Measurements from ENCODE around the gene PHPT1. TPM values are rescaled to one million over a fixed set of nuclear protein-coding genes. Genes with fewer than 3 reads are reported as not detected.

Gene PHPT1
- total RNA-seq, 2 donors from 2014 or later = 140 to 154 TPM

GRCh38 chr9:136896027-136896426, 46.8 kb downstream of the PHPT1 start:
- H3K36me3 ChIP-seq = peaks cover 28% of the 10 kb centered on the region
- H3K27ac ChIP-seq = no peak overlapping the region
- H3K4me3 ChIP-seq = no peak overlapping the region
- no peak for DNase-seq (ENCODE audit: low spot score)
- no peak for TF ChIP-seq CTCF (IDR thresholded peaks at IDR 0.05)
- H3K4me1 ChIP-seq = peaks cover 0 to 3% of the 10 kb centered on the region in 2 donors
- no peaks in the 10 kb centered on the region for H3K9me3 ChIP-seq
- H3K27me3 ChIP-seq = no peaks in the 10 kb centered on the region

GRCh38 chr9:136898483-136899100, 49.4 kb downstream of the PHPT1 start:
- TF ChIP-seq CTCF (IDR thresholded peaks at IDR 0.05) = no peak
- no peak overlapping the region for H3K4me3 ChIP-seq
- no peaks in the 10 kb centered on the region for H3K9me3 ChIP-seq
- peaks cover 26% of the 10 kb centered on the region for H3K36me3 ChIP-seq
- H3K4me1 ChIP-seq = peaks cover 0 to 27% of the 10 kb centered on the region in 2 donors
- H3K27me3 ChIP-seq = no peaks in the 10 kb centered on the region
- H3K27ac ChIP-seq = no peak overlapping the region
- DNase-seq (ENCODE audit: low spot score) = no peak

GRCh38 chr9:136899196-136899595, 50.0 kb downstream of the PHPT1 start:
- Histone ChIP-seq H3K4me3 (no peak overlapping the region), H3K27ac (no peak overlapping the region), H3K4me1 (peaks cover 0 to 27% of the 10 kb centered on the region in 2 donors), H3K36me3 (peaks cover 26% of the 10 kb centered on the region), H3K27me3 (no peaks in the 10 kb centered on the region), H3K9me3 (no peaks in the 10 kb centered on the region)
- no peak for TF ChIP-seq CTCF (IDR thresholded peaks at IDR 0.05)
- DNase-seq (ENCODE audit: low spot score) = no peak

DNA sequence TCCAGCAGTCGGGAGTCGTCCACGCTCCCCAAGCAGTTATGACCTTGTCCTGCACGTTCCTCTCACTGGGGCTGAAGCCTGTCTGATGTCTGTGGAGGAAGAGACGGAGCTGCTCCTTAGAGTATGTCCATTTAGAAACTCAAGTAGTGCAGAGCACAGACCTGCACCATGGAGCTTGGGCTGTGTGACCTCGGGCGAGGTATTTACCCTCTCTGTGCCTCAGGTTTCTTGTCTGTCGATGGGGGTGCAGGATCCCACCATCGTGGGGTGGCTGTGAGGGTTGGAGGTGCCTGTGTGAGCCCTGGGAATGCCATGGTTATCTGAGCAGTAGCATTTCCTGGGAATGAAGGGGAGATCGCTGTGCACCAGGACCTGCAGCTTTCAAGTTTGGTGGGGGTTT, 51.3 kb downstream of the PHPT1 start:
- Histone ChIP-seq H3K27ac (peak overlapping the region; percentile 76 to 81), H3K27me3 (no peaks in the 10 kb centered on the region)

More for the DNA sequence above, 51.3 kb downstream of the PHPT1 start:
- DNase-seq (ENCODE audit: low spot score) = no peak
- H3K36me3 ChIP-seq = peaks cover 26% of the 10 kb centered on the region
- peaks cover 0 to 27% of the 10 kb centered on the region in 2 donors for H3K4me1 ChIP-seq
- no peak overlapping the region for H3K4me3 ChIP-seq
- TF ChIP-seq CTCF (IDR thresholded peaks at IDR 0.05) = no peak
- H3K9me3 ChIP-seq = no peaks in the 10 kb centered on the region

Small RNA genes within 50 kb of the gene (microRNA-seq; reads per million reads assigned to microRNA genes)
- 0 reads per million in 2 donors for gene MIR4292 (ENCODE audit: borderline number of aligned reads in 2 of 2, borderline replicate concordance in 1 of 2)
- gene MIR4479 (ENCODE audit: borderline number of aligned reads in 2 of 2, borderline replicate concordance in 1 of 2) = 0 reads per million in 2 donors

Other genes starting within 250 kb of the PHPT1 start
- gene EGFL7, start 186.5 kb upstream of the PHPT1 start, total RNA-seq = 100 to 1,000 TPM; 114 to 120 TPM
- gene AGPAT2, start 162.0 kb upstream of the PHPT1 start, total RNA-seq = 10 to 100 TPM; 71.9 to 81.9 TPM
- gene DIPK1B, start 136.8 kb upstream of the PHPT1 start, total RNA-seq = 10 to 100 TPM; 45.1 to 45.7 TPM
- 1 to 10 TPM; 4.5 to 8.8 TPM for gene LCN10, start 106.5 kb upstream of the PHPT1 start, total RNA-seq
- gene LCN6, start 100.9 kb upstream of the PHPT1 start, total RNA-seq = 1 to 10 TPM; 6.4 to 9.3 TPM
- gene LCN8, start 91.2 kb upstream of the PHPT1 start, total RNA-seq = not detected
- 1 to 10 TPM in 1 of 2 donors, under 1 TPM in 1; 0.63 to 1.4 TPM for gene LCN15, start 84.9 kb upstream of the PHPT1 start, total RNA-seq
- 100 to 1,000 TPM; 123 to 148 TPM for gene TMEM141, start 58.1 kb upstream of the PHPT1 start, total RNA-seq
- 1 to 10 TPM; 2.3 to 2.5 TPM for gene CCDC183, start 53.1 kb upstream of the PHPT1 start, total RNA-seq
- 10 to 100 TPM; 48.4 to 61.7 TPM for gene RABL6, start 41.5 kb upstream of the PHPT1 start, total RNA-seq
- 1 to 10 TPM; 2.7 to 3.0 TPM for gene AJM1, start 6.9 kb upstream of the PHPT1 start, total RNA-seq
- gene MAMDC4, start 2.9 kb downstream of the PHPT1 start, total RNA-seq = 1 to 10 TPM; 1.7 to 2.0 TPM
- gene EDF1, start 16.9 kb downstream of the PHPT1 start, total RNA-seq = 100 to 1,000 TPM; 329 to 428 TPM
- 1 to 10 TPM; 1.9 to 4.1 TPM for gene TRAF2, start 37.1 kb downstream of the PHPT1 start, total RNA-seq
- gene FBXW5, start 95.3 kb downstream of the PHPT1 start, total RNA-seq = 100 to 1,000 TPM; 203 to 233 TPM
- gene C8G, start 95.8 kb downstream of the PHPT1 start, total RNA-seq = not detected
- gene LCN12, start 102.9 kb downstream of the PHPT1 start, total RNA-seq = 10 to 100 TPM; 10.8 to 11.3 TPM
- gene PTGDS, start 128.1 kb downstream of the PHPT1 start, total RNA-seq = 1,000 to 10,000 TPM; 1,799 to 2,426 TPM
- gene LCNL1, start 133.6 kb downstream of the PHPT1 start, total RNA-seq = 1 to 10 TPM in 1 of 2 donors, under 1 TPM in 1; 0.24 to 1.1 TPM
- gene PAXX, start 143.0 kb downstream of the PHPT1 start, total RNA-seq = 10 to 100 TPM; 27.4 to 37.5 TPM
- 10 to 100 TPM in 1 of 2 donors, 1 to 10 TPM in 1; 6.5 to 11.8 TPM for gene CLIC3, start 147.2 kb downstream of the PHPT1 start, total RNA-seq
- gene ABCA2, start 178.8 kb downstream of the PHPT1 start, total RNA-seq = 10 to 100 TPM; 28.3 to 28.5 TPM
- under 1 TPM in 1 of 2 donors, not detected in 1; 0.28 TPM for gene FUT7, start 182.7 kb downstream of the PHPT1 start, total RNA-seq
- 10 to 100 TPM; 49.7 to 57.8 TPM for gene NPDC1, start 196.8 kb downstream of the PHPT1 start, total RNA-seq
- under 1 TPM; 0.41 to 0.67 TPM for gene ENTPD2, start 204.7 kb downstream of the PHPT1 start, total RNA-seq
- gene SAPCD2, start 221.1 kb downstream of the PHPT1 start, total RNA-seq = under 1 TPM; 0.12 to 0.63 TPM
- gene UAP1L1, start 228.1 kb downstream of the PHPT1 start, total RNA-seq = 1 to 10 TPM; 4.3 to 6.3 TPM
- 10 to 100 TPM; 20.9 to 26.8 TPM for gene MAN1B1, start 237.6 kb downstream of the PHPT1 start, total RNA-seq

Measured in right atrium auricular region (tissue), 2 donors.